Testis (tissue), 2 donors: ENCODE results near the gene FEV.

ENCODE experiments used
- POLR2A ChIP-seq: fragments of 450-650 bp; IDR thresholded peaks from one replicate; pipeline ENCODE4 v1.6.1; 2017; ENCODE audit warnings: antibody characterized with exemption, mild to moderate bottlenecking, moderate library complexity
- TF ChIP-seq, protein P1 (sequence below), 3 experiments: fragments of 450-650 bp in 2 of 3; fragments of 200-600 bp in 1 of 3; sonication (generic) in 1 of 3; IDR thresholded peaks; one replicate each; pipeline ENCODE4 v1.5.1; 2016 to 2019; ENCODE audit warnings: antibody characterized with exemption in 3 of 3, mild to moderate bottlenecking in 2 of 3, moderate library complexity in 1 of 3

DNA sequence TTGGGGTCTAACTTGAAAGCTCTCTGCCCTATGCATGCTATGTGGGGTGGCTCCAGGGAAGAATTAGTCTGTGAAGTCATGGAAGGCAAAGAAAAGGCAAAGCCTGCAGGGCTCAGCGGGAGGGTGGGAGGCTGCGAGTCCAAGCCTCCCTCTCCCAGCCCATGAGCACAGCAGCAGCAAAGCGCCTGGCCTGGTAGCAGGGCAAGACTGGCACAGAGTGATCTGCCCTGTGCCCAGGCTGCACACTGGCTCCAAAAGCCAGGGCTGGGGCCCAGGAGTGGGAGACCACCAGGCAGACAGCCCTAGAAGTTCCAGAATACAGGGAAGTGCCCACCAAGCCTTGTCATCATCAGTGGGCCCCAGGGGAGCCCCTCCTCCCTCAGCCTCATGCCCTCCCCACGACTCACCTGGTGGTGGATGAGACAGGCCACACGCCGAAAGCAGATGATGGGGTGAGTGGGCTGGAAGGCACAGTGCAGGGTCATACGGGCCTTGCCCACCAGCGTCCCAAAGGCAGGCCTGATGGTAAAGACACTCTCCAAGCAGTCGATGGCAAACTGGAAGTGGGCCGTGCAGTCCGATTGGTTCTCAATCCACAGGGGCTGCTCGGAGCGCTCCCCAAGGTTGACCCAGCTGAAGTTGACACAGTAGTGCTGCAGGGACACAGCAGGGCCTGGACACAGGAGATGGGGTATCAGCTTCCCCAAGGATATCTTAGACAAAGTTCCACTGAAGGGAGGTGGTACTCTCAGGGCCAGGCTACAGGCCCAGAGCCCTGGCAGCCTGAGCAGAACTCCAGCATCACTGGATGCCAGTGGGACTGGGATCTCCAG lies 44.2 kb upstream of the FEV start:
- no peak for TF ChIP-seq POLR2A
- TF ChIP-seq, protein P1, sequence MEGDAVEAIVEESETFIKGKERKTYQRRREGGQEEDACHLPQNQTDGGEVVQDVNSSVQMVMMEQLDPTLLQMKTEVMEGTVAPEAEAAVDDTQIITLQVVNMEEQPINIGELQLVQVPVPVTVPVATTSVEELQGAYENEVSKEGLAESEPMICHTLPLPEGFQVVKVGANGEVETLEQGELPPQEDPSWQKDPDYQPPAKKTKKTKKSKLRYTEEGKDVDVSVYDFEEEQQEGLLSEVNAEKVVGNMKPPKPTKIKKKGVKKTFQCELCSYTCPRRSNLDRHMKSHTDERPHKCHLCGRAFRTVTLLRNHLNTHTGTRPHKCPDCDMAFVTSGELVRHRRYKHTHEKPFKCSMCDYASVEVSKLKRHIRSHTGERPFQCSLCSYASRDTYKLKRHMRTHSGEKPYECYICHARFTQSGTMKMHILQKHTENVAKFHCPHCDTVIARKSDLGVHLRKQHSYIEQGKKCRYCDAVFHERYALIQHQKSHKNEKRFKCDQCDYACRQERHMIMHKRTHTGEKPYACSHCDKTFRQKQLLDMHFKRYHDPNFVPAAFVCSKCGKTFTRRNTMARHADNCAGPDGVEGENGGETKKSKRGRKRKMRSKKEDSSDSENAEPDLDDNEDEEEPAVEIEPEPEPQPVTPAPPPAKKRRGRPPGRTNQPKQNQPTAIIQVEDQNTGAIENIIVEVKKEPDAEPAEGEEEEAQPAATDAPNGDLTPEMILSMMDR (IDR thresholded peaks at IDR 0.05) = no peak
